Measurements from ENCODE around the gene IZUMO3. TPM values are rescaled to one million over a fixed set of nuclear protein-coding genes. Genes with fewer than 3 reads are reported as not detected.

The IZUMO3 gene
- polyA plus RNA-seq, 1 donor from 2014 or later: not detected

DNA sequence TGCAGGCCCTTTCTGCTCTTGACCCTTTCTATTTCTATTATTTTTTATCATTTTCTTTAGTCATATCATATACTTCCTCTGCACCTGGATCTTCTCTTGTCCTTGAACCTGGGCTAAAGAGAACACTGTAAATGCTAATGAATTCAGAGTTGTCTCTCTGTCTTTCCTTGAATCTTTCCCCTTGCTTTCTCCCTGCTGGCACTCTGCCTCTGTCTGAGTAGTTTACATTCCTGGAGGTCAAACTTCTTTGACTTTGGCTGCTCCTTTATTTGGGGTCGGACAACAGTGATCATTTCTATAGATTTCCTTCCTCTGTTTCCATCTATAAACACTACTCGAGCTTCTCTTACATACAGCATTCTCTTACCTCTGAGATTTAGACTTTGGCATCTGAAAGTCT is 47.1 kb downstream of the IZUMO3 start (continued):
- no peak for TF ChIP-seq EZH2 (IDR thresholded peaks at IDR 0.05; ENCODE audit: borderline replicate concordance, insufficient read depth, low read length, poor library complexity, severe bottlenecking)
- no peak for TF ChIP-seq POLR2AphosphoS5 (IDR thresholded peaks at IDR 0.05)

DNA sequence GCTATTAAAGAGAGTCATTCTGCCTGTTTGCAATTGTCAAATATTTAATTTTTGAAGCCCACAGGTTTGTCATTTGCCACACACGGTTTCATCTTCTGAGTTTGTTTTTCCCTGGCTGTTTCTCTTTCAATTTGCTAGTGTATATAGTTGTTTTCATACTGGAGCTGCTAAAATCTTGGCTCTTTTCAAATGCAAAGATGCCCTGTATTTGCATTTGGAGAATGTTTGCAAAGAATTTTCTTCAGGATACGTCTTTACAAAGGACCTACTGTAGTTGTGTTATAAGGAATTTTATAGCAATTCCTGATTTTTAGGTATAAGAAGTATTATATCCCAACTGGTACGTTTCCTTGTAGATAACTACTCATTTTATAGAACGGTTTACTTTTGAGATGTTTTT is 48.0 kb downstream of the IZUMO3 start:
- no peak overlapping the region for H3K27ac ChIP-seq (ENCODE audit: low read length)

More for the DNA sequence above, 48.0 kb downstream of the IZUMO3 start:
- no peaks in the 10 kb centered on the region for H3K79me2 ChIP-seq (replicated peaks; ENCODE audit: insufficient read depth, low read length)
- no peaks in the 10 kb centered on the region for H3F3A ChIP-seq (ENCODE audit: insufficient read depth, low read length, poor library complexity, severe bottlenecking)
- H3K9me2 ChIP-seq (ENCODE audit: insufficient read depth, low read length): no peaks in the 10 kb centered on the region
- no peak overlapping the region for H3K4me3 ChIP-seq (ENCODE audit: low read length)
- H3K9ac ChIP-seq (ENCODE audit: low read length): no peak overlapping the region
- no peaks in the 10 kb centered on the region for H3K27me3 ChIP-seq (ENCODE audit: insufficient read depth, low read depth, low read length)
- H3K9me3 ChIP-seq (ENCODE audit: low read length): no peaks in the 10 kb centered on the region
- H4K20me1 ChIP-seq (ENCODE audit: insufficient read depth): no peaks in the 10 kb centered on the region
- H2AFZ ChIP-seq (ENCODE audit: low read depth, low read length): no peak overlapping the region
- no peak overlapping the region for H3K4me2 ChIP-seq (ENCODE audit: low read length)
- TF ChIP-seq SMC3 (conservative IDR thresholded peaks at IDR 0.05; ENCODE audit: poor library complexity): no peak
- TF ChIP-seq MXI1 (conservative IDR thresholded peaks at IDR 0.05; ENCODE audit: poor library complexity, severe bottlenecking): no peak
- TF ChIP-seq, protein P1, sequence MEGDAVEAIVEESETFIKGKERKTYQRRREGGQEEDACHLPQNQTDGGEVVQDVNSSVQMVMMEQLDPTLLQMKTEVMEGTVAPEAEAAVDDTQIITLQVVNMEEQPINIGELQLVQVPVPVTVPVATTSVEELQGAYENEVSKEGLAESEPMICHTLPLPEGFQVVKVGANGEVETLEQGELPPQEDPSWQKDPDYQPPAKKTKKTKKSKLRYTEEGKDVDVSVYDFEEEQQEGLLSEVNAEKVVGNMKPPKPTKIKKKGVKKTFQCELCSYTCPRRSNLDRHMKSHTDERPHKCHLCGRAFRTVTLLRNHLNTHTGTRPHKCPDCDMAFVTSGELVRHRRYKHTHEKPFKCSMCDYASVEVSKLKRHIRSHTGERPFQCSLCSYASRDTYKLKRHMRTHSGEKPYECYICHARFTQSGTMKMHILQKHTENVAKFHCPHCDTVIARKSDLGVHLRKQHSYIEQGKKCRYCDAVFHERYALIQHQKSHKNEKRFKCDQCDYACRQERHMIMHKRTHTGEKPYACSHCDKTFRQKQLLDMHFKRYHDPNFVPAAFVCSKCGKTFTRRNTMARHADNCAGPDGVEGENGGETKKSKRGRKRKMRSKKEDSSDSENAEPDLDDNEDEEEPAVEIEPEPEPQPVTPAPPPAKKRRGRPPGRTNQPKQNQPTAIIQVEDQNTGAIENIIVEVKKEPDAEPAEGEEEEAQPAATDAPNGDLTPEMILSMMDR (IDR thresholded peaks at IDR 0.05; ENCODE audit: poor library complexity, severe bottlenecking): no peak
- no peak for TF ChIP-seq TAF1 (IDR thresholded peaks at IDR 0.05; ENCODE audit: low read depth)
- TF ChIP-seq, protein P2, sequence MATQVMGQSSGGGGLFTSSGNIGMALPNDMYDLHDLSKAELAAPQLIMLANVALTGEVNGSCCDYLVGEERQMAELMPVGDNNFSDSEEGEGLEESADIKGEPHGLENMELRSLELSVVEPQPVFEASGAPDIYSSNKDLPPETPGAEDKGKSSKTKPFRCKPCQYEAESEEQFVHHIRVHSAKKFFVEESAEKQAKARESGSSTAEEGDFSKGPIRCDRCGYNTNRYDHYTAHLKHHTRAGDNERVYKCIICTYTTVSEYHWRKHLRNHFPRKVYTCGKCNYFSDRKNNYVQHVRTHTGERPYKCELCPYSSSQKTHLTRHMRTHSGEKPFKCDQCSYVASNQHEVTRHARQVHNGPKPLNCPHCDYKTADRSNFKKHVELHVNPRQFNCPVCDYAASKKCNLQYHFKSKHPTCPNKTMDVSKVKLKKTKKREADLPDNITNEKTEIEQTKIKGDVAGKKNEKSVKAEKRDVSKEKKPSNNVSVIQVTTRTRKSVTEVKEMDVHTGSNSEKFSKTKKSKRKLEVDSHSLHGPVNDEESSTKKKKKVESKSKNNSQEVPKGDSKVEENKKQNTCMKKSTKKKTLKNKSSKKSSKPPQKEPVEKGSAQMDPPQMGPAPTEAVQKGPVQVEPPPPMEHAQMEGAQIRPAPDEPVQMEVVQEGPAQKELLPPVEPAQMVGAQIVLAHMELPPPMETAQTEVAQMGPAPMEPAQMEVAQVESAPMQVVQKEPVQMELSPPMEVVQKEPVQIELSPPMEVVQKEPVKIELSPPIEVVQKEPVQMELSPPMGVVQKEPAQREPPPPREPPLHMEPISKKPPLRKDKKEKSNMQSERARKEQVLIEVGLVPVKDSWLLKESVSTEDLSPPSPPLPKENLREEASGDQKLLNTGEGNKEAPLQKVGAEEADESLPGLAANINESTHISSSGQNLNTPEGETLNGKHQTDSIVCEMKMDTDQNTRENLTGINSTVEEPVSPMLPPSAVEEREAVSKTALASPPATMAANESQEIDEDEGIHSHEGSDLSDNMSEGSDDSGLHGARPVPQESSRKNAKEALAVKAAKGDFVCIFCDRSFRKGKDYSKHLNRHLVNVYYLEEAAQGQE (IDR thresholded peaks at IDR 0.05; ENCODE audit: borderline replicate concordance): no peak
- no peak for TF ChIP-seq EZH2 (IDR thresholded peaks at IDR 0.05; ENCODE audit: borderline replicate concordance, insufficient read depth, low read length, poor library complexity, severe bottlenecking)
- TF ChIP-seq RAD21 (conservative IDR thresholded peaks at IDR 0.05): no peak
- H3K36me3 ChIP-seq (ENCODE audit: insufficient read depth, low read length): no peaks in the 10 kb centered on the region
